Tibial artery (tissue), 4 donors: ENCODE data around the gene GCLC.
A peak's percentile ranks its signal among the peaks of the same experiment; 100 is the strongest.

Experiments
- DNase-seq, 2 donors: peaks; one replicate each; pipeline ENCODE4 v3.0.0-alpha.2; 2019
- H3K27ac ChIP-seq, 2 donors: fragments of 200-600 bp; sonication (generic) in 1 of 2; 1 replicate in 1 of 2; 2 replicates in 1 of 2; pipeline ENCODE4 v1.5.1; 2018 to 2019; ENCODE audit warnings: mild to moderate bottlenecking in 1 of 2
- H3K27me3 ChIP-seq, 2 donors: fragments of 200-600 bp; sonication (generic) in 1 of 2; one replicate each; pipeline versions ENCODE4 v1.5.1 to v1.6.0; 2016 to 2019
- H3K36me3 ChIP-seq, 3 donors: fragments of 200-600 bp; sonication (generic) in 2 of 3; one replicate each; pipeline ENCODE4 v1.5.1; 2016 to 2019; ENCODE audit warnings: mild to moderate bottlenecking in 2 of 3
- H3K4me1 ChIP-seq, 4 donors: fragments of 200-600 bp; sonication (generic) in 2 of 4; 1 replicate in 3 of 4; 2 replicates in 1 of 4; pipeline ENCODE4 v1.5.1; 2016 to 2019
- H3K4me3 ChIP-seq, 2 donors: fragments of 200-600 bp; sonication (generic) in 1 of 2; 1 replicate in 1 of 2; 2 replicates in 1 of 2; pipeline ENCODE4 v1.5.1; 2018 to 2019; ENCODE audit warnings: mild to moderate bottlenecking in 2 of 2
- H3K9me3 ChIP-seq, 3 donors: fragments of 200-600 bp; sonication (generic) in 1 of 3; one replicate each; pipeline ENCODE4 v1.5.1; 2016 to 2019
- CTCF ChIP-seq, 2 experiments: fragments of 200-600 bp in 1 of 2; fragments of 450-650 bp in 1 of 2; IDR thresholded peaks; one replicate each; pipeline ENCODE4 v1.5.1; 2017 to 2019; ENCODE audit warnings: antibody characterized with exemption in 2 of 2, mild to moderate bottlenecking in 1 of 2, moderate library complexity in 1 of 2
- intact Hi-C: fragments of 100-400 bp; cut with DNase I; formaldehyde crosslinking; loops from one replicate; pipeline ENCODE4 v1.15.0; 2023; ENCODE audit warnings: low total_unique reads

The GCLC gene

GRCh38 chr6:53497905-53498304, 47.0 kb downstream of the GCLC start:
- peaks cover 0 to 15% (median 5%) of the 10 kb centered on the region in 4 donors for H3K4me1 ChIP-seq
- DNase-seq, result no peak
- intact Hi-C loops, result loop anchor here (5.0 kb wide), 1 partner anchor 224 kb away; no protein-coding TSS in a partner anchor
- H3K27ac ChIP-seq, result no peak overlapping the region
- no peaks in the 10 kb centered on the region for H3K9me3 ChIP-seq
- no peaks in the 10 kb centered on the region for H3K27me3 ChIP-seq
- peaks cover 26 to 37% (median 27%) of the 10 kb centered on the region in 3 donors for H3K36me3 ChIP-seq
- H3K4me3 ChIP-seq, result no peak overlapping the region
- no peak for TF ChIP-seq CTCF (IDR thresholded peaks at IDR 0.05)

DNA sequence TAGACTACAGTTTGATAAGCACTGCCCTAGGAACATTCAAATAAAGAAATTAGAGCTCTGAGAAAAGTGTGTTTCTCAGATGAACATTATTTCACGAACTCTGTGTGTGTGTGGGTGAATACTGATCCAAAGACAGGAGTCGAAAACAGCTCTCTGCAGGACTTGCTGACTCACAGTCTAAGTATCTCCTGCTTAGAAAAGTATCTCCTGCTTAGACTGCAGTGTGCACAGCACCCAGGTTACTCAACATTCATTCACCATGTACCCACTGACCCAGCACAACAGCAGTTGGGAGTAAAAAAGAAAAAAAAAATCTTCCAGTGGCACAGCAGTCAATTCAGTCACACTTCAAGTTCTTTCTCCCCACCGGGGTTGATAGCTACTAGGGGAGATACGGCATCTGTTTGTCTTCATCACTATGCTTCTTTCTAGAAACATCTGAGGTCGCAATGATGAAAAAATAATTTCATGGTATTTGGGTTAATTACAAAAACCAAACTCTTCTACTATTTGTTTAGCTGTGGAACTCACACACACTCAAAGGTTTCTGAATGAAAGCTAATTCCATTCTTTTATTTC, 48.0 kb downstream of the GCLC start:
- TF ChIP-seq CTCF (IDR thresholded peaks at IDR 0.05), result no peak
- Histone ChIP-seq H3K27me3 (no peaks in the 10 kb centered on the region), H3K9me3 (no peaks in the 10 kb centered on the region), H3K4me1 (peaks cover 0 to 15% (median 5%) of the 10 kb centered on the region in 4 donors), H3K4me3 (no peak overlapping the region), H3K36me3 (peaks cover 19 to 30% (median 26%) of the 10 kb centered on the region in 3 donors), H3K27ac (no peak overlapping the region)
- DNase-seq, result no peak
- intact Hi-C loops, result loop anchor here (5.0 kb wide), 1 partner anchor 225 kb away; no protein-coding TSS in a partner anchor

GRCh38 chr6:53495506-53496499, 49.1 kb downstream of the GCLC start:
- Histone ChIP-seq H3K27ac (no peak overlapping the region), H3K4me3 (no peak overlapping the region), H3K27me3 (no peaks in the 10 kb centered on the region), H3K36me3 (peaks cover 19 to 24% (median 20%) of the 10 kb centered on the region in 3 donors), H3K4me1 (peaks cover 0 to 15% (median 5%) of the 10 kb centered on the region in 4 donors), H3K9me3 (no peaks in the 10 kb centered on the region)
- no peak for DNase-seq
- intact Hi-C loops, result loop anchor here (5.0 kb wide), 1 partner anchor 226 kb away; no protein-coding TSS in a partner anchor
- no peak for TF ChIP-seq CTCF (IDR thresholded peaks at IDR 0.05)

- intact Hi-C loops, result no loop called here
- Histone ChIP-seq H3K4me1 (peaks cover 0 to 15% (median 5%) of the 10 kb centered on the region in 4 donors), H3K36me3 (peaks cover 5 to 7% (median 6%) of the 10 kb centered on the region in 3 donors), H3K9me3 (no peaks in the 10 kb centered on the region), H3K27me3 (no peaks in the 10 kb centered on the region), H3K4me3 (no peak overlapping the region), H3K27ac (no peak overlapping the region)
- TF ChIP-seq CTCF (IDR thresholded peaks at IDR 0.05), result no peak
- DNase-seq, result no peak
Measured at GRCh38 chr6:53494076-53494475, 50.8 kb downstream of the GCLC start.

- intact Hi-C loops, result no loop called here
- Histone ChIP-seq H3K27ac (peak overlapping the region in 1 of 2 donors; percentile 7), H3K9me3 (no peaks in the 10 kb centered on the region), H3K4me1 (peaks cover 0 to 15% (median 5%) of the 10 kb centered on the region in 4 donors), H3K36me3 (peaks cover under 1 to 2% (median 2%) of the 10 kb centered on the region in 3 donors), H3K4me3 (peak overlapping the region; percentile 8 to 39), H3K27me3 (no peaks in the 10 kb centered on the region)
- no peak for DNase-seq
- TF ChIP-seq CTCF (IDR thresholded peaks at IDR 0.05), result no peak
Measured at GRCh38 chr6:53493635-53494025, 51.3 kb downstream of the GCLC start.
